C4-2B (cell line): ENCODE results near the gene SSNA1.

ENCODE experiments used
- CTCF ChIP-seq: fragments of 450-650 bp; conservative IDR thresholded peaks from 2 replicates; pipeline ENCODE4 v1.5.1; 2017; ENCODE audit warnings: mild to moderate bottlenecking
- ZFX ChIP-seq: fragments of 450-650 bp; IDR thresholded peaks from 2 replicates; pipeline ENCODE4 v1.6.1; 2017

GRCh38 chr9:137234758-137235423 is 46.4 kb downstream of the SSNA1 start:
- TF ChIP-seq CTCF (no peak), ZFX (no peak)
